Peyer's patch (tissue), 4 donors: ENCODE results near the gene LRBA. TPM values are rescaled to one million over a fixed set of nuclear protein-coding genes. Genes with fewer than 3 reads are reported as not detected.

Experiments
- DNase-seq, 3 donors: peaks; one replicate each; pipeline ENCODE4 v3.0.0-alpha.2; 2017 to 2019
- H3K27ac ChIP-seq, 4 donors: fragments of 200-600 bp; sonication (generic); one replicate each; pipeline ENCODE4 v1.5.1; 2016 to 2019
- H3K27me3 ChIP-seq, 2 donors: fragments of 200-600 bp; sonication (generic); one replicate each; pipeline ENCODE4 v1.5.1; 2019
- H3K36me3 ChIP-seq, 3 donors: fragments of 200-600 bp; sonication (generic); one replicate each; pipeline ENCODE4 v1.5.1; 2016 to 2019
- H3K4me1 ChIP-seq, 4 donors: fragments of 200-600 bp; sonication (generic); one replicate each; pipeline ENCODE4 v1.5.1; 2016 to 2019
- H3K4me3 ChIP-seq, 4 donors: fragments of 200-600 bp; sonication (generic); 1 replicate in 3 of 4; 2 replicates in 1 of 4; pipeline ENCODE4 v1.5.1; 2016 to 2019; ENCODE audit warnings: mild to moderate bottlenecking in 1 of 4
- H3K9me3 ChIP-seq, 4 donors: fragments of 200-600 bp; sonication (generic); one replicate each; pipeline ENCODE4 v1.5.1; 2016 to 2019; ENCODE audit warnings: mild to moderate bottlenecking in 1 of 4
- POLR2A ChIP-seq, 2 donors: fragments of 450-650 bp; IDR thresholded peaks; one replicate each; pipeline ENCODE4 v1.5.1; 2017; ENCODE audit warnings: antibody characterized with exemption in 2 of 2, mild to moderate bottlenecking in 2 of 2, moderate library complexity in 2 of 2
- total RNA-seq, 4 donors: library from RNA; depleted of rRNA; stranded (reverse); fragments of >200 nt; gene quantifications; one replicate each; pipeline ENCODE4 v1.1.0, GENCODE V29; 2016
- TF ChIP-seq, protein P1 (sequence below), 6 experiments: fragments of 450-650 bp in 4 of 6; fragments of 200-600 bp in 2 of 6; sonication (generic) in 1 of 6; IDR thresholded peaks; one replicate each; pipeline ENCODE4 v1.5.1; 2017 to 2019; ENCODE audit warnings: antibody characterized with exemption in 6 of 6, mild to moderate bottlenecking in 3 of 6, moderate library complexity in 1 of 6

LRBA gene
- total RNA-seq, 4 donors from 2014 or later: 71.5 to 120 (median 91.7) TPM

DNA sequence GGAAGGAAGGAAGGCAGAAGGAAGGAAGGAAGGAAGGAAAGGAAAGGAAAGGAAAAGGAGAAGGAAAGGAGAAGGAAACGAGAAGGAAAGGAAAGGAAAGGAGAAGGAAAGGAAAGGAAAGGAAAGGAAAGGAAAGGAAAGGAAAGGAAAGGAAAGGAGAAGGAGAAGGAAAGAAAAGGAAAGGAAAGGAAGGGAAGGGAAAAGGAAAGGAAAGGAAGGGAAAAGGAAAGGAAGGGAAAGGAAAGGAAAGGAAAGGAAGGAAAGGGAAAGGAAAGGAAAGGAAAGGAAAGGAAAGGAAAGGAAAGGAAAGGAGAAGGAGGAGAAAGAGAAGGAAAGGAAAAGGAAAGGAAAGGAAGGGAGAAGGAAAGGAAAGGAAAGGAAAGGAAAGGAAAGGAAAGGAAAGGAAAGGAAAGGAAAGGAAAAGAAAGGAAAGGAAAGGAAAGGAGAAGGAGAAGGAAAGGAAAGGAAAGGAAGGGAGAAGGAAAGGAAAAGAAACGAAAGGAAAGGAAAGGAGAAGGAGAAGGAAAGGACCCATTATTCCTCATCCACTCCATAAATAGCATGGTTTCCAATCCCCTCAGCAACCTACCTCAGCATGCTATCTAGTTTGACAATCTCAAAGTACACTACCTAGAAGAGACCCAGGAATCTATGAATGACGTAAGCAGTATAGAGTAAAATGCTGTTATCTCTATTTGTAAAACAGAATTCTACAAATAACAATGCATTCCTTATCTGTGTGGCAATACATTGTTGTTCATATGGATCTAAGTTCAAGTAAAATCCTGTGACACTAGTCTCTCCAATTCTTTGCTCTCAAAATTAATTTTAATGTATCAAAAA lies 209.7 kb downstream of the LRBA start:
- Histone ChIP-seq H3K4me1 (no peaks in the 10 kb centered on the region), H3K27me3 (no peaks in the 10 kb centered on the region), H3K27ac (no peak overlapping the region), H3K4me3 (no peak overlapping the region), H3K9me3 (no peaks in the 10 kb centered on the region), H3K36me3 (no peaks in the 10 kb centered on the region)
- DNase-seq: no peak
- TF ChIP-seq POLR2A (IDR thresholded peaks at IDR 0.05): no peak
- TF ChIP-seq, protein P1, sequence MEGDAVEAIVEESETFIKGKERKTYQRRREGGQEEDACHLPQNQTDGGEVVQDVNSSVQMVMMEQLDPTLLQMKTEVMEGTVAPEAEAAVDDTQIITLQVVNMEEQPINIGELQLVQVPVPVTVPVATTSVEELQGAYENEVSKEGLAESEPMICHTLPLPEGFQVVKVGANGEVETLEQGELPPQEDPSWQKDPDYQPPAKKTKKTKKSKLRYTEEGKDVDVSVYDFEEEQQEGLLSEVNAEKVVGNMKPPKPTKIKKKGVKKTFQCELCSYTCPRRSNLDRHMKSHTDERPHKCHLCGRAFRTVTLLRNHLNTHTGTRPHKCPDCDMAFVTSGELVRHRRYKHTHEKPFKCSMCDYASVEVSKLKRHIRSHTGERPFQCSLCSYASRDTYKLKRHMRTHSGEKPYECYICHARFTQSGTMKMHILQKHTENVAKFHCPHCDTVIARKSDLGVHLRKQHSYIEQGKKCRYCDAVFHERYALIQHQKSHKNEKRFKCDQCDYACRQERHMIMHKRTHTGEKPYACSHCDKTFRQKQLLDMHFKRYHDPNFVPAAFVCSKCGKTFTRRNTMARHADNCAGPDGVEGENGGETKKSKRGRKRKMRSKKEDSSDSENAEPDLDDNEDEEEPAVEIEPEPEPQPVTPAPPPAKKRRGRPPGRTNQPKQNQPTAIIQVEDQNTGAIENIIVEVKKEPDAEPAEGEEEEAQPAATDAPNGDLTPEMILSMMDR (IDR thresholded peaks at IDR 0.05): no peak

DNA sequence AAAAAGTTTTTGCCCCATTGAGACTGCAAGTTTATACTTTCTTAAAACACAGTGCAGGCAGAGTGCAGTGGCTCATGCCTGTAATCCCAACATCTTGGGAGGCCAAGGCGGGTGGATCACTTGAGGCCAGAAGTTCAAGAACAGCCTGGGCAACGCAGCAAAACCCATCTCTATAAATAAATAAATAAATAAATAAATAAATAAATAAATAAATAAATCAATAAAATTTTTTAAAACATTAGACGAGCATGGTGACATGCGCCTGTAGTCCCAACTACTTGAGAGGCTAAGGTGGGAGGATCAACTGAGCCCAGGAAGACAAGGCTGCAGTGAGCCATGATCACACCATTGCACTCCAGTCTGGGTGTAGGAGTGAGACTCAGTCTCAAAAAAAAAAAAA lies 213.3 kb downstream of the LRBA start:
- DNase-seq: no peak
- Histone ChIP-seq H3K36me3 (no peaks in the 10 kb centered on the region), H3K9me3 (no peaks in the 10 kb centered on the region), H3K4me1 (no peaks in the 10 kb centered on the region), H3K27me3 (no peaks in the 10 kb centered on the region), H3K27ac (no peak overlapping the region), H3K4me3 (no peak overlapping the region)
- no peak for TF ChIP-seq POLR2A (IDR thresholded peaks at IDR 0.05)
- TF ChIP-seq, protein P1 (IDR thresholded peaks at IDR 0.05): no peak

DNA sequence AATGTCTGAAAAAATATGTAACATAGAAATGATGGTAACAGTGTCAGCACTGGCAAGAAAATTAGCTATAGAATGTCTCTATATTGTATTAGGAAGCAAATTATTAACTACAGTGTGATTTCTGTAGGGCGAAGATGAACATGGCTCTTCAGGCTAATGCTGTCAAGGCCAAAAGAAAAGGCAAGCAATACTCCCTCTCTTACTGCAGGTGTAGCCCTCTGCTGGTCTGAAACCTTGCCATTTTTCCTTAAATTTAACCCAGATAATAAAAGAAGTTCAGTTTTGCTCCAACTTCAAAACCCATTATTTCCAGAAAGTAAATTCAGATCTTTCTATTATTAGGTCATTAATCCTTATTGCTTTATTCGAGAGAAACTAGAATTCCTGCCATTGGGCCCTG lies 215.9 kb downstream of the LRBA start:
- H3K9me3 ChIP-seq: no peaks in the 10 kb centered on the region

DNA sequence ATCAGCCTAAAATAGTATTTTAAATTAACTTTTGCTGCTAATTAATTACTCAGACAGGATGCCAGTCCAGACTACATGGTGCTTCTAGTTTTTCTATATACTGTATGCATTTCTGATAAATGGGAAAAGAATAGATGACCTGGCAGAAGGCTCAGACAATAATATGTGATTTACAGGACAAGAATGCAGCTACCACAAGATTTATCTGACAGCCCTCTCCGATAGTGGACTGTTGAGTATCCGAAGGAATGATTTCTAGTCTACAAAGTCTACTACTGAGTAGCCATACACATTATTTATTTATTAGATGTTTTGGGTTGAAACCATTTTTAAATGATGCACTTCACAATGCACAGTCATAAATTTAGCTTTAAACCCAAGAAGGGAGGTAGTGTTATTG lies 220.4 kb downstream of the LRBA start:
- Histone ChIP-seq H3K36me3 (no peaks in the 10 kb centered on the region), H3K9me3 (no peaks in the 10 kb centered on the region), H3K4me1 (no peaks in the 10 kb centered on the region), H3K27me3 (no peaks in the 10 kb centered on the region), H3K4me3 (no peak overlapping the region), H3K27ac (no peak overlapping the region)
- DNase-seq: no peak
- TF ChIP-seq POLR2A (IDR thresholded peaks at IDR 0.05): no peak
- TF ChIP-seq, protein P1 (IDR thresholded peaks at IDR 0.05): no peak

More for the DNA sequence above, 215.9 kb downstream of the LRBA start:
- no peak for TF ChIP-seq POLR2A (IDR thresholded peaks at IDR 0.05)
- TF ChIP-seq, protein P1 (IDR thresholded peaks at IDR 0.05): no peak
- DNase-seq: no peak
- no peak overlapping the region for H3K4me3 ChIP-seq
- no peaks in the 10 kb centered on the region for H3K36me3 ChIP-seq
- H3K27me3 ChIP-seq: no peaks in the 10 kb centered on the region
- H3K4me1 ChIP-seq: no peaks in the 10 kb centered on the region
- no peak overlapping the region for H3K27ac ChIP-seq

DNA sequence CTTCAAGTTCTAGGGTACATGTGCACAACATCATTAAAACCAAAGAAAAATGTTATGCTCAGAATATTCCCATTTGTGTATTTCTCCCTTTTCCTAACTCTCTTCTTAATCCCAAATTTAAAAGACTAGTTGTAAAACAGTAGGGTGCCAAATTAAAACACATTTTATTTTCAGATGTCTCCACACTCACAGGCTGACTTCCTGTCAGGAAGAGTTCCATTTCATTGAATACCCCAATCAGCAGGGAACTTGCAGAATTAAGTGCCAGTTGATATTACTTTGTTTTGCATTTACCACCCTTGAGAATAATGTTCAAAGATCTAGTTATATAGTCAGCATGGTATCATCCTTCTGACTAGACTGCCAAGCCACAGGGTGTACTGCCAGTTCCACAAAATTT lies 225.2 kb downstream of the LRBA start:
- no peak for DNase-seq
- TF ChIP-seq, protein P1 (IDR thresholded peaks at IDR 0.05): no peak
- no peak for TF ChIP-seq POLR2A (IDR thresholded peaks at IDR 0.05)
- Histone ChIP-seq H3K36me3 (no peaks in the 10 kb centered on the region), H3K27ac (no peak overlapping the region), H3K4me3 (no peak overlapping the region), H3K9me3 (no peaks in the 10 kb centered on the region), H3K27me3 (no peaks in the 10 kb centered on the region), H3K4me1 (no peaks in the 10 kb centered on the region)
